ENCODE data around the gene NOP56.

NOP56 gene

GRCh38 chr20:2659547-2659946 lies 7.1 kb downstream of the NOP56 start:
- Histone ChIP-seq H3K36me3 (peaks cover 79% of the 10 kb centered on the region), H3K4me3 (ENCODE audit: low read depth, low read length) (no peak overlapping the region), H3K27me3 (ENCODE audit: insufficient read depth, low read depth, severe bottlenecking) (no peaks in the 10 kb centered on the region), H3K27ac (no peak overlapping the region), H3K9me3 (ENCODE audit: severe bottlenecking) (no peaks in the 10 kb centered on the region)
- no peak for DNase-seq
- no peak for TF ChIP-seq CTCF (IDR thresholded peaks at IDR 0.05; ENCODE audit: low read depth, low read length)

- H3K9me3 ChIP-seq (ENCODE audit: severe bottlenecking) = no peaks in the 10 kb centered on the region
- H3K27me3 ChIP-seq (ENCODE audit: insufficient read depth, low read depth, severe bottlenecking) = no peaks in the 10 kb centered on the region
- no peak for DNase-seq
- peak overlapping the region; percentile 90 for H3K27ac ChIP-seq
- H3K36me3 ChIP-seq = peaks cover 41% of the 10 kb centered on the region
- H3K4me3 ChIP-seq (ENCODE audit: low read depth, low read length) = peak overlapping the region; percentile 82
- TF ChIP-seq CTCF (IDR thresholded peaks at IDR 0.05; ENCODE audit: low read depth, low read length) = no peak
These were observed 11.0 kb downstream of the NOP56 start for GRCh38 chr20:2663364-2663886.

DNA sequence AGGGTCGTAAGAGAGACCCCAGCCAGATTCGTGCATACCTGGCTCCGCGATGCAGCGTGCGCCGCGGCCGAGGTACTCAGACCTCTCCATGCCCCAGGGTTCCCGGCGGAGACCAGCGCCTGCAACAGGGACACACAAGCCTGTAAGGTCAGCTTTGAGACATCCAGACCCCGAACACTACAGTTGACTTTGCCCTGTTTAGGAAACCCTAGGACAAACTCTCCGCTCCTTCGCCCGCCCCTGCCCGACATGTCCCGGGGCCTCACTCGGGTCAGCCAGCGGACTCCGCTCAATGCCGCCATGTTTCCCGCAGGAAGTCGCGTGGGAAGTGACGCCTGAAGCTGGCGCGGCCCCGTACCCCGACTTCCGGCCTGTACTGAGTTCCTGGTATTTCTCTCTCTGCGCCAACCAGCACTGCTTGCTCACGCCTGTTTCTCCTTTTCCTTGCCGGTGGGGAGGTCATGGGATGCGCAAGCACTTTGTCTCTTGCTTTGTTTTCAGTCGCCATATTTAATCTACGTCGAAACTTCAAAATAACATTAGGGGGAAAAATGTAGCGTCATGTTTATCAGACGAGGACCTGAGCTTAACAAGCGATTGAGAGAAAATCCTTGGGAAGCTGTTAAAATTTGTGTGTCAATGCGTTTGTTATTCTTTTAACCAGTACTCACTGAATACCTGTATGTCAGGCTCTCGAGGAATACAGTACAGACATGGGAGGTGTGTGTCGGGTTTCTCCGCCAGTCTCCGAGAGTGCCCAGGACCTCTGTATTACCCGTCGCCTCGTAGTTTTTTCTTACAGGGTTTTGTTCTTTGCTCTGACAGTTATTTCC lies 11.7 kb downstream of the NOP56 start, which contains the start of gene IDH3B:
Gene IDH3B, minus strand, starts transcription at position 330 of the 833 bp plus-strand sequence. Its CDS starts 28 bp downstream, at position 302.
- Histone ChIP-seq H3K27ac (peak within 1 kb of the TSS; percentile 90), H3K36me3 (peaks cover 35% of the 10 kb centered on the region), H3K9me3 (ENCODE audit: severe bottlenecking) (no peaks in the 10 kb centered on the region), H3K27me3 (ENCODE audit: insufficient read depth, low read depth, severe bottlenecking) (no peaks in the 10 kb centered on the region), H3K4me3 (ENCODE audit: low read depth, low read length) (peak within 1 kb of the TSS; percentile 82)
- DNase-seq = peak; percentile 89
- TF ChIP-seq CTCF (IDR thresholded peaks at IDR 0.05; ENCODE audit: low read depth, low read length) = no peak

DNA sequence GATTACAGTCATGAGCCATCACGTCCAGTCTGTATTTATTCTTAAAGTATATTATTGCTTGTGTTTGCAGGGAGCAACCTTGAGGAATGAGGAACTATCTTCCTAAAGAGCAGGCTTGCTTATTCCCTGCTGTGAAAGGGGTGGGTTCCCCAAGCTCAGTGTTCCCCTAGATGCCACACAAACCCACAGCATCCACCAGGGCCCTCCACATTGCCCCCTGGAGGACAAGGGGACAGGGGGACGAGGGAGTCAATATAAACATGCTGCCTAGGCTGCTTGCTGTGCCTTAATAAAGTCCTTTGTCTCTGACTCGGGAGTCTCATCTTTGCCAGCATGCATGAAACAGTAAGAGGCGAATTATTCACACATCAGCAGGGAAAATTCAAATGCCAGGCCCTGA lies 19.5 kb downstream of the NOP56 start:
- H3K36me3 ChIP-seq = no peaks in the 10 kb centered on the region
- peak; percentile 38 for DNase-seq
- TF ChIP-seq CTCF (IDR thresholded peaks at IDR 0.05; ENCODE audit: low read depth, low read length) = peak; percentile 55
- no peak overlapping the region for H3K27ac ChIP-seq
- no peaks in the 10 kb centered on the region for H3K9me3 ChIP-seq (ENCODE audit: severe bottlenecking)
- no peak overlapping the region for H3K4me3 ChIP-seq (ENCODE audit: low read depth, low read length)
- H3K27me3 ChIP-seq (ENCODE audit: insufficient read depth, low read depth, severe bottlenecking) = no peaks in the 10 kb centered on the region

GRCh38 chr20:2672446-2672845 lies 20.0 kb downstream of the NOP56 start:
- no peak overlapping the region for H3K27ac ChIP-seq
- H3K27me3 ChIP-seq (ENCODE audit: insufficient read depth, low read depth, severe bottlenecking) = no peaks in the 10 kb centered on the region
- no peaks in the 10 kb centered on the region for H3K9me3 ChIP-seq (ENCODE audit: severe bottlenecking)
- no peak for TF ChIP-seq CTCF (IDR thresholded peaks at IDR 0.05; ENCODE audit: low read depth, low read length)
- H3K4me3 ChIP-seq (ENCODE audit: low read depth, low read length) = no peak overlapping the region
- no peak for DNase-seq
- no peaks in the 10 kb centered on the region for H3K36me3 ChIP-seq
